ENCODE data around the gene NUP62CL.
"Not testable (repeated sequence)": the region's sequence is repeated elsewhere in the genome, so short reads cannot be mapped to it uniquely, and the experiment has no call there.

Gene NUP62CL, protein sequence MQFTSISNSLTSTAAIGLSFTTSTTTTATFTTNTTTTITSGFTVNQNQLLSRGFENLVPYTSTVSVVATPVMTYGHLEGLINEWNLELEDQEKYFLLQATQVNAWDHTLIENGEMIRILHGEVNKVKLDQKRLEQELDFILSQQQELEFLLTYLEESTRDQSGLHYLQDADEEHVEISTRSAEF

DNA sequence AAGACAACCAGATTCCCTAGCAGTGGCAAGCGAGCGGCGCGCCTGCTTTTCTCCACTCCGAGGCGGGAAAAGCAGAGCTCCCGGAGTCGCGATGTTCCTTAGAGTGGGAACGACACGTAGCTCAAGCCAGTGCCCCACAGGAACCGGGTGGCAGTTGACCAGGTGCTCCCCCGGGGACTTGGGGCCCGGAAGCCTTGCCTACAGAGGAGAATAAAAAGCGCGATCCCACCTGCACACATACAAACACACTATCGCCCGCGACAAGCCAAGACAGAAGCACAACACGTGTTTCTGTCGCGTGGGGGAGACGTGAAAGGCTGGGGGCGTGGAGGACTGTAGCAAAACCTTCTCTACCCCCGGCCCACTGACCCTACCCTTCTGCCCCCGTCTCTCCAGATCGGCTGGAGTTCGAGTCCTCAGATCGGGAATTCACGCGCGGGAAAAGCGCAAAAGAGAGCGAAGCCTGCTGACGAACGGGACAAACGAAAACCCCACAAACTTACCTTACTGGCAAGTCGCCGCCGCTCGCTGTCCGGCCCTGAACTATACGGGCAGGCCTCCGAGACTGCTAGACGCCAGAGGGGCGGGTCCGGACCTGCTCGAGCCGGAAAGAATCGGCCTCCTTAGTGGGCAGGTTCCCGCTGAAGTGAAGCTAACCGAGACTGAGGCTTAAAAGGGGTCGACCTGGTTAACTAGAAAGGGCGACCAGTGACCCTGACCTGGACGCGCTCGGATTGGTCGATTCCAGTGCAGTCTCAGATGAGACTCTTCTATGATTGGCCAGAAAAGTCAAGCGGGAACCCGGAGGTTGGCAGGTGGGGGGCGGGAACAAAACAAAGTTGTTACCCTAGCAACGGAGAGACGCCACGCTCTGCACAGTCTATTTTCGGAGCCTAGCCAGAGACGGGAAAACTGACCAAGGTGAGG lies at the start of gene NUP62CL, which contains the start of gene DNAAF6:
TSS of gene NUP62CL (minus strand) at position 664 of the 927 bp plus-strand sequence. CDS start 31,287 bp downstream, outside the sequence.
TSS of gene DNAAF6 (plus strand) at position 842 of the 927 bp plus-strand sequence. CDS start 6,265 bp downstream, outside the sequence.
- peak; percentile 82 for DNase-seq

DNA sequence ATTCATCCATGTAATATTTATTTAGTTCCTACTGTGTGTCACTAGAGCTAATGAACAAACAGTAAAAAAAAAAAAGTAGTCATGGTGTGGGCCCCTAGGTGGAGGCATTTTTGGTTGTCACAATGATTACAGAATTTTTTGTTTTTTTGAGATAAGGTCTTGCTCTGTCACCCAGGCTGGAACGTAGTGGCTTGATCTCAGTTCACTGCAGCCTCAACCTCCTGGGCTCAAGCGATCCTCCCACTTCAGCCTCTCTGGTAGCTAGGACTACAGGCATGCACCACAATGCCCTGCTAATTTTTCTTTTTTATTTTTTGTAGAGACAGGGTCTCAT lies 22.2 kb upstream of the NUP62CL start:
- no peak for DNase-seq

DNA sequence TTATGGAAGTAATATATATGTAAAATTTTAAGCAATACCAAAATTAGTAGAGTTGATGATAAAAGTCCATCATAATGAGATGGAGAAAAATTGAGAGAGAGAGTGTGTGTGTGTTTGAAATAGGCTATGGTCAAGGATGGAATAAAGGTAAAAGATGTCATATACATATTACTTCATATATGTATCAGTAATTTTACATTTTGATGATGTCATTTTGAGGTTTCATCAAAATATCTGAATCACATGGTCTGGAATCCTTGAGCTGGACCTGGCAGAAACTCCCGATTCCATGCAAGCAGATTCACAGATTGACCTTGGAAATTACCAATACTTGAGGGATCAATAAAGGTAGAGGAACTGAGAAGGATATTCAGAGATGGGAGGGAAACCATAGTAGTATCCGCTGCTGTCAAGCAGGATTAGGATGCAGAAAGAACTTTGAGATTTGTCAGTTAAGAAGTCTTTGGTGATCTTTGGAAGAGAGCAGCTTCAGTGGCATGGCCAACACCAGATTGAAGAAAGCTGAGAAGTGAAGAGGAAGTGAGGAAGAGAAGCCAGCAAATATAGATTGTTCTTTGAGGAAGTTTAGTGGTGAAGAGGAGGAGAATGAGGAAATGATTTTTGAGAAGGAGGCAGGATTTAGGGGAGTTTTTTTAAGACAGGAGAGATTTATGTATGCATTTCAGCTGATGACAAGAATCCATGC lies 21.7 kb upstream of the NUP62CL start:
- no peak for DNase-seq

DNA sequence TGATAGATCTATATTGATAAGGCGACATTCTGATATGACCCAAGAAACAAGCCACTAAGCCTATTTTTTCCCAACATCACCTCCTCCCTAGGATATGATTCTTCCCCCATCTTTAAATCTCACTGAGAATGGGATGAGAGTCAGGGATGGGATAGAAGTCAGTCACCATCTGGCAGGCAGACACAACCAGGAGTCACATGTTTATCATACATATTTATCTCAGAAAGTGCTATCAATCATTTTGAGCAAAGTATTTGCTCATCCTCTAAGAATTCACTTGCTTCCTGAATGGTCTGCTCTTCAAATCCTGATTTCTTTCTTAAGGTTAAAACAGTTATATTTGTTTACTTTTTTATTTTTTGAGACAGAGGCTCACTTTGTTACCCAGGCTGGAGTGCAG lies 20.5 kb upstream of the NUP62CL start:
- DNase-seq: no peak

DNA sequence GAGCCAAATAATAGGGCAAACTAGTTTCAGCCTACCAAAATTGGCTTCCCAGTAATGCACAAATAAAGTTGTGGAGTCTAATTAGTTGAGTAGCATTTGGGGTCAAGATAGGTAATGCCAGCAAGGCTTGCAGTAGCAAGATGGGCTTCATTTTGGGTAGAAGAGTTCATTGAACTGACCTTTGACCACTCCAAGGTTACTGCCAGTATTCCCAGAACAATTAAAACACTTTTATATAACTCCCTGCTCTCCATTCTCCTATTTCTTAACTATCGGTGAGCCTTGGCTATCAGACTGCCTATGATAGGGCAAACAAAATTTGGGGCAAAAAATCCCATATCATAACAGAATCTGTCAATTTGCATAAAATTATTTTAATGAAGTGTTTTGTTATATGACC lies 7.2 kb upstream of the NUP62CL start:
- no peak for DNase-seq

DNA sequence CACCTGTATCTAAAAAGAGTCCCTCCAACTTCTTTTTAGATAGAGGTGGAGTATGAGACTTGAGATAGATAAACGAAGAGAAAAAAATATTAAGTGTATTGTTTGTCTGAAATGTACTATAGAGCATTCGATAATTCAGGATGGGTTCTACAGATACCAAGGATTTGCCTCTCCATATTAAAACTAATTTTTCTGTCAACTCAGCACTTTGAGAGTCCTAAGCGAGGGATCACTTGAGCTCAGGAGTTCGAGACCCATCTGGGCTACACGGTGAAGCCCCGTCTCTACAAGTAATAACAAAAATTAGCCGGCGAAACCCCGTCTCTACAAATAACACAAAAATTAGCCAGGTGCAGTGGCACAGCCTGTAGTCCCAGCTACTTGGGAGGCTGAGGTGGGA lies 1.7 kb upstream of the NUP62CL start:
- no peak for DNase-seq

DNA sequence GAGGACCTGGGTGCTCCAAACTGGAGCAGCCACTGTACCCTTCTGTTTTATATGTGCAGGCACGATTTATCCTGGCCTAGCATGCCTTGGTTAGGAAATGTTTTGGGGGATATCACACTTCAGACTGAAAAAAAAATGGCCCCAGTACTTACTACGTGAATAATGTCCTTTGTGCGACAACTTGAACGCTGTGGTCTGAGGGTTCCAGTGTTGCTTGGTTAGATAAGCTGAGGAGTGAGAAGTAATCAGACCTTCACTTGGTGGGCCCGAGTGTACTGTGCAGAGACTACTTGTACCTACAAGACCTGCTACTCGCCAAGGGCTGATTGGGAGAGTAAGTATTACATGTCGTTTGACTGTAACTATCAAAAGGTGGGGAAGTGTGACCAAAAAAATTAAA lies 856 bp upstream of the NUP62CL start:
- no peak for DNase-seq

DNA sequence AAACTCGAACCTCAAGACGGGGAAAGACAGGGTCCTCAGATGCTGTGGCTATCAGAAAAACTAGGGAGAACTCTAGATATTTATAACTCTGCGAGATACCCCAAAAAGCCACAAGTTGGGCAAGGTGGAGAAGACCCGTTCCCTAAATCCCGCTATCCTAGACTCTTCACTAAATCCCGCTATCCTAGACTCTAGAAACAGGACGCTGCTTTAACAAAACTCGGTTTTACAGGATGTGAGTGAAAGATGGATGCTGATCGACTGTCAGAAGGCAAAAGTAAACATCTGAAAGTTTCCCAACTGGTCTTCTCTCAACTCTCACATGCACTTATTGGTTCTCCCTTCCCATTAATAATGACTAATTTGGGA lies 448 bp upstream of the NUP62CL start:
- DNase-seq: no peak

DNA sequence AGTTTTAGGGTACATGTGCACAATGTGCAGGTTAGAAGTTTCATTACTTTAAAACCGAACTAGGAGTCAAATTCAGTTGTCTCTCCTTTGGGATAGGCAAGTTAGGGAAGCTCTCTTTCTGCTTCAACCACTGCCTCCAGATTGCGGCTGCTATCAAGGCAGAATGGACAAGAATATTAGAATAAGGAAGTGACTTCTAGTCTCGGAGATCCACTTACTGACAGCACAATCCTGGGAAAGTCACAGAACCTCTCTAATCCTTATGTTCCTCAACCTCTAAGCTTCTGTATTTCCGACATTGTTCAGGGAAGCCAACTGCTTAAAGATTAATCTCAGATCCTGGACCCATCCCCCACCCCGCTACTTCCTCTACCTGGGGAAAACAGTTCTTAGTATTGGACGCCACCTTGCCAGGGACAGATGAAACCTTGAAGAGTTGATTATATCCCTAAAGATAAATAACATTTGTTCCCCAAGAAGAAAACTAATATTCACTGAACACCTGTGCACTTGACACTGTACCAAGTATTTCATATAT lies 2.1 kb downstream of the NUP62CL start:
- no peak for DNase-seq

DNA sequence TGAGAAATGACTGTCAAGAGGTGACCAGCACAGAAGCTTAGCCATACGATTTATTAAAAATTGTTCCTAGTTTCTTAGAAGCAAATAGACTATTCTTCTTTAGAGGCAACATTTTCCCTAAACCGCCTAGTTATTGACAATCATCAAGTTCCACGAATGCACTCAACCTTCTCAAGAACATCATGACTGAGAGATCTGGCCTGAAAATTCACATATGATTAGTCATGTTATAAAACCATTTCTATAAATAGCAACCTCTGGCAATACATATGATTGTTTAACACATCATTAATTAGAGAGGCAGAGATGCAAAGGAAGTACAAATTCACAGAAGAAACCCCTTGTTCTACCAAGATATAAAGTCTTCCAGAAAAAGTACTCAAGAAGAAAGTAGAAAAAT lies 6.7 kb downstream of the NUP62CL start:
- DNase-seq: no peak

DNA sequence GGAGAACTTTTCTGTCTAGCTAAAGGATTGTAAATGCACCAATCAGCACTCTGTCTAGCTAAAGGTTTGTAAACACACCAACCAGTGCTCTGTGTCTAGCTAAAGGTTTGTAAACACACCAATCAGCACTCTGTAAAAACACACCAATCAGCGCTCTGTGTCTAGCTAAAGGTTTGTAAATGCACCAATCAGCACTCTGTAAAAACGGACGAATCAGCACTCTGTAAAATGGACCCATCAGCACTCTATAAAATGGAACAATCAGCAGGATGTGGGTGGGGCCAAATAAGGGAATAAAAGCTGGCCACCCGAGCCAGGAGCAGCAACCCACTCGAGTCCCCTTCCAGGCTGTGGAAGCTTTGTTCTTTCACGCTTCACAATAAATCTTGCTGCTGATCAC lies 8.2 kb downstream of the NUP62CL start:
- DNase-seq: not testable (repeated sequence)

DNA sequence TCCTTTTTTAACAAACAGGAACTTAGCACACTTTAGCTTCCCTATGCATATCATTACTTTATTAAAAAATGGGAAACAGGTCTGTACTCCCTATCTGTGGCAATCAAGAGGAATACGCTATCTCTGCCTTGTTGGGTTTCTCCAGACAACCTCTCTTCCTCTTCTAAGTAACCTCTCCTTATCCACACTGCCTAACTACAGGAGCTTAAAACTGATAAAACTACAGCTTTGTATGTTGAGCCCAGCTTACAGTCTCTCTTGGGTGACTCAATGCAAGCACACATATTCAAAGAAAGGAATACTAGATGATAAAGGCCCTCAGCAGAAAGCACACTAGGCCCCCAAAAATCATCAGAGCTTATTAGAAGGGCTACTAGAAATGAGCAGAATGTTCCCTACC lies 8.9 kb downstream of the NUP62CL start:
- DNase-seq: no peak

DNA sequence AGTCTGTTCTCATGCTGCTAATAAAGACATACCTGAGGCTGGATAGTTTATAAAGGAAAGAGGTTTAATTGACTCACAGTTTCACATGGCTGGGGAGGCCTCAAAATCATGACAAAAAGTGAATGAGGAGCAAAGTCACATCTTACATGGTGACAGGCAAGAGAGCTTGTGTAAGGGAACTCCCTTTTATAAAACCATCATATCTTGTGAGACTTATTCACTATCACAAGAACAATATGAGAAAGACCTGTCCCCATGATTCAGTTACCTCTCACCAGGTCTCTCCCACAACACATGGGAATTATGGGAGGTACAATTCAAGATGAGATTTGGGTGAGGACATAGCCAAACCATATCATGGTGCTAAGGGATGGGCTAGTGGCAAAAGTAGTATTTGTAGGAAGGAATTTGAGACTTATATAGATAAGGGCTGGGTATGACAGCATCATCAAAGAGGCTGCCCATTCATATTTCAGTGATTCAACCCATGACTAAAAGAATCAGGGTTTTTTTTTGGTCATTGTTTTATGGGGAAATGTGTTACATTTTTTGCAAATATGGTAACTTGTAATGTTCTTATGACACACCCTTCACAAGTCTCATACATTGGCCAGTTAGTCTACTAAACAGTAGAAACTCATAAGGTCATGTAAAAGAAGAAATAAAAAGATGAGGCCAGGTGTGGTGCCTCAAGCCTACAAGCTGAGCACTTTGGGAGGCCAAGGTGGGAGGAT lies 34.7 kb downstream of the NUP62CL start:
- DNase-seq: no peak

DNA sequence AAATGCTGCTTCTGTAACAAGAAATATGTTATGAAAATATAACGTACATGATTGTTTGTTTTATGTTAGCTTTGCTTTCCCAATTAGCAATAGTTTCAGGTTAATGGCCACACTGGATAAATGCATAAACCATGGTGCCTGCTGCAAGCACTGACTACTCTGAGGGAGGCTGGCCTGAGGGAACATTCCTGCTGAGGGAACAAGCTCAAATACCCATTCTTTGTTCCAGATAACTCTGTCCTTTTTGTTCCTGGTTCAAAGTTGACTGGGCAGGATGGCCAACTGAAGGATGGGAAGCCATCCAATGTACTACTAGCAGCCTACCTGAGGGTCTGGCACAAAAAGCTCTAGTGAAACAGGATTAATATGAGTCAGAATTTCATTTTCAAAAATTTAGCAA lies 37.5 kb downstream of the NUP62CL start:
- DNase-seq: no peak

DNA sequence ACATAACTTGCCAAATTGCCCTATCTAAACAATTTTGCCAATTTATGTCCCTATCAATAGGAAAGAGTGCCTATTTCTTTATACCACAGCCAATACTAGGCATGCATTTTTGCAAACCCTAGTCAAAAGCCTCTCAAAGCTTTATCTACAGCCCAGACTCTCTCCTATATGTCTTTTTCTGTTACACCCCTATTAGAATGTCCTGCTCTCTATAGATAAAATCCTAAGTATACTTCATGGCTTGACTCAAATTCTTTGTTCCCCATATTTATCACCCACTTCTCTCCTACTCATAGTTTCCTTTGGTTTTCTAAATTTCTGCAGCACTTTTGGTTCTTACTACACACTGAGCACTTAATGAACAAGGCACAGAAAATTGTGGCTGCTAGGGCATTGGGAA lies 38.0 kb downstream of the NUP62CL start:
- DNase-seq: no peak

DNA sequence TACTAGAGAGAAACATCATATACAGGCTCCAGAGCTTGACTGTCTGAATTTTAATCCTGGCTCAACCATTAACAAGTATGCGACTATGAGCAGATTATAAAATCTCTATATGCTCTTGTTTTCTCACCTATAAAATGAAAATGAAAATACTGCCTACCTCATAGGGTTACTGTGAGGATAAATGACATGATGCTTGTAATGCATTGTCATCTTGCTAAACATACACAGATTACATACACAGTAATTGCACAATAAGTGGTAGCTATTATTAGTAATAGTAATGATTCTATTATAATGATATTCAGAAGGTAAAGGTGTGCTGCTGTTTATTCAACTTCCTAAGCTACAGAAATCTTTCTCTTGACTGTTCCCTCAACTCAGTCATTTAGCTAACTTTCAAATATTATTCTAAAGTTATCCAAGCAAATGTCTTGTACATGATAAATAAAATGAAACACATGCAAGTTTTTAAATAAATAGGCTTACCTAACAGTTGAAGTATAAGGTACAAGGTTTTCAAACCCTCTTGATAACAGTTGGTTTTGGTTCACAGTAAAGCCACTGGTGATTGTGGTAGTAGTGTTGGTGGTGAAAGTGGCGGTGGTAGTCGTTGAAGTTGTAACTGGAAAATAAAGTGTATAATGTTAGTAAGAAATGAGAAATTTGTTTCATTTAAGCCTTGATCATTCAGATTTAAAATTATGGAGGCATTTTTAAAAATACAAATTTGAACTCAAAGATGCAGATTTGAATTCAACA lies 38.9 kb downstream of the NUP62CL start:
- no peak for DNase-seq

DNA sequence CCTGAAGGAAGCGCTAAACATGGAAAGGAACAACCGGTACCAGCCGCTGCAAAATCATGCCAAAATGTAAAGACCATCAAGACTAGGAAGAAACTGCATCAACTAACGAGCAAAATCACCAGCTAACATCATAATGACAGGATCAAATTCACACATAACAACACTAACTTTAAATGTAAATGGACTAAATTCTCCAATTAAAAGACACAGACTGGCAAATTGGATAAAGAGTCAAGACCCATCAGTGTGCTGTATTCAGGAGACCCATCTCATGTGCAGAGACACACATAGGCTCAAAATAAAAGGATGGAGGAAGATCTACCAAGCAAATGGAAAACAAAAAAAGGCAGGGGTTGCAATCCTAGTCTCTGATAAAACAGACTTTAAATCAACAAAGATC lies 48.6 kb downstream of the NUP62CL start:
- not testable (repeated sequence) for DNase-seq

DNA sequence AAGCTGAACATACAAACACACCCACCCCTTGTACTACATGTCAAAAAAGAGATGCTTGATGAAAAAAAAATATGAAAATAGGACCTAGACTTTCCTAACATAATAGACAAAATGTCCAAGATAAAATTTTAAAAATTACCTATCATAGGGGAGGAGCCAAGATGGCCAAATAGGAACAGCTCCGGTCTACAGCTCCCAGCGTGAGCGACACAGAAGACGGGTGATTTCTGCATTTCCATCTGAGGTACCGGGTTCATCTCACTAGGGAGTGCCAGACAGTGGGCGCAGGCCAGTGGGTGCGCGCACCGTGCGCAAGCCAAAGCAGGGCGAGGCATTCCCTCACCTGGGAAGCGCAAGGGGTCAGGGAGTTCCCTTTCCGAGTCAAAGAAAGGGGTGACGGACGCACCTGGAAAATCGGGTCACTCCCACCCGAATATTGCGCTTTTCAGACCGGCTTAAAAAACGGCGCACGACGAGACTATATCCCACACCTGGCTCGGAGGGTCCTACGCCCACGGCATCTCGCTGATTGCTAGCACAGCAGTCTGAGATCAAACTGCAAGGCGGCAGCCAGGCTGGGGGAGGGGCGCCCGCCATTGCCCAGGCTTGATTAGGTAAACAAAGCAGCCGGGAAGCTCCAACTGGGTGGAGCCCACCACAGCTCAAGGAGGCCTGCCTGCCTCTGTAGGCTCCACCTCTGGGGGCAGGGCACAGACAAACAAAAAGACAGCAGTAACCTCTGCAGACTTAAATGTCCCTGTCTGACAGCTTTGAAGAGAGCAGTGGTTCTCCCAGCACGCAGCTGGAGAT lies 50.4 kb downstream of the NUP62CL start:
- not testable (repeated sequence) for DNase-seq

DNA sequence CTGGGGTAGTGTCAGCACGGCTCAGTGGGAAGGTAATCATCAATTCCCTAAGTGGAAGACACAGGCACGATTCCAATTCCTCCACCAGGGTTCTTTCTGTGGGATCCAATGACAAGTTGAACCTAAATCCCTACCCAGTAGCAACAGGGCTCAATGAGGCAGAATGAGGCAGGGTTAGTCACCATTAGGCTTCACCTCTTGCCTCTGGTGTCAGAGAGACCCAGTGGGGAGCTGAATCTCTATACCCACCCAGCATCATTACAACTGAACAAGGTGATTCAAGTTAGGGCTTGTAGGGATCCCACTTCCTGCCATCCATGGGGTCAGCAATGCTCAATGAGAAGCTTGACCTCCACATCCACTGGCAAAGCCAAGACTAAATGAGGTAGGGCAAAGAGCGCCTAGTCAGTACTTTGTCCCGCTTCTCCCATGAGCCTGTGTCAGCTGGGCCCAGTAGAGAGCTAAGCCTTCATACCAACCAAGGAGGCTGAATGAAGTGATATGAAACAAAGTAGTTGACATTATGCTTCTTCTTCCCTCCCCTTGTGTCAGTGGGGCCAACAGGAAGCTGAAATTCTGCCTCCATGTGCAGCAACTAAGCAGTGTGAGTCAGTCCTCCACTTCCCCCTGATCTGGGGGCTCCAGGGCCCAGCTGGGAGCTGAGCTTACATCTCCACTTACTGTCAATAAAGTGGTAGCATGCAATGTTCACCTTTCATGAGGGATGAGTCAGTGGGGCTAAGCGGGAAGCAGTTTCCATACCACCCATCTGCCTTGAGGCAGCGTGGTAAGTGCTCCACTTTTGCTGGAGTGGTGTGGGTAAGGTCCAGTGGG lies 51.2 kb downstream of the NUP62CL start:
- peak; percentile 4 for DNase-seq

DNA sequence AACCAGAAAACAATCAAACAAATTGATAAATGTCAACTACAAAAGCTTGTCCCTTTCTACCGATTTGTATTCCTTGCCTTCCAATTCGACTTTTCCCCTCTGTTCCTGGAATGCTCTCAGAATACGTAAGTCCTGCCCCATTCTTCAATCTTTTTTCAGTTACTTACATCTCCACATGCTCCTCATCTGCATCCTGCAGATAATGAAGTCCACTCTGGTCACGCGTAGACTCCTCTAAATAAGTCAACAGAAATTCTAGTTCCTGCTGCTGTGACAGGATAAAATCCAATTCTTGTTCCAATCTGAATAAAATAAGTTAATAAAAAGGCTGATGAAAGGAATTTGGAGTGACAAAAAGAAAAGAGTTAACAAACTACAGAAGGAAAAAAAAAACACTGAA lies 53.2 kb downstream of the NUP62CL start:
- DNase-seq: no peak

Measured in activated CD4-positive, alpha-beta T cell treated with anti-CD3 and anti-CD28 coated beads, Interleukin-10, Interleukin-2, amounts not matched to agents 100 ng/mL and 50 ng/mL, durations not matched to agents 16 hours and 8 hours (primary cell).